ENCODE data around the gene TRHDE. TPM values are rescaled to one million over a fixed set of nuclear protein-coding genes. Genes with fewer than 3 reads are reported as not detected.
A peak's percentile ranks its signal among the peaks of the same experiment; 100 is the strongest.

Gene TRHDE
- total RNA-seq = not detected

GRCh38 chr12:72272091-72272661 lies at the start of gene TRHDE:
Gene TRHDE, plus strand, starts transcription at chr12:72272370. Its CDS starts 274 bp downstream, at chr12:72272644.
- Mint-ChIP-seq H3K9me3 (no peaks in the 10 kb centered on the region), H3K4me1 (ENCODE audit: low read depth) (peaks cover 6% of the 10 kb centered on the region), H3K27me3 (ENCODE audit: low read depth) (peaks cover 45% of the 10 kb centered on the region), H3K4me3 (no peak within 1 kb of the TSS), H3K36me3 (ENCODE audit: insufficient read depth) (no peaks in the 10 kb centered on the region)
- DNase-seq (no peak), ATAC-seq (peak in 1 of 2 donors; percentile 18)

- no peaks in the 10 kb centered on the region for H3K27me3 Mint-ChIP-seq (ENCODE audit: low read depth)
- H3K36me3 Mint-ChIP-seq (ENCODE audit: insufficient read depth) = no peaks in the 10 kb centered on the region
- ATAC-seq (no peak), DNase-seq (no peak)
- H3K4me3 Mint-ChIP-seq = no peak overlapping the region
- H3K4me1 Mint-ChIP-seq (ENCODE audit: low read depth) = no peaks in the 10 kb centered on the region
- H3K9me3 Mint-ChIP-seq = no peaks in the 10 kb centered on the region
These were observed 45.7 kb upstream of the TRHDE start for GRCh38 chr12:72226510-72226909.

GRCh38 chr12:72228424-72228823 lies 43.7 kb upstream of the TRHDE start:
- H3K4me3 Mint-ChIP-seq = no peak overlapping the region
- no peaks in the 10 kb centered on the region for H3K27me3 Mint-ChIP-seq (ENCODE audit: low read depth)
- DNase-seq = no peak
- no peaks in the 10 kb centered on the region for H3K9me3 Mint-ChIP-seq
- no peak for ATAC-seq
- H3K4me1 Mint-ChIP-seq (ENCODE audit: low read depth) = no peaks in the 10 kb centered on the region
- no peaks in the 10 kb centered on the region for H3K36me3 Mint-ChIP-seq (ENCODE audit: insufficient read depth)

- ATAC-seq (no peak), DNase-seq (no peak)
- no peak overlapping the region for H3K4me3 Mint-ChIP-seq
- H3K27me3 Mint-ChIP-seq (ENCODE audit: low read depth) = no peaks in the 10 kb centered on the region
- no peaks in the 10 kb centered on the region for H3K4me1 Mint-ChIP-seq (ENCODE audit: low read depth)
- no peaks in the 10 kb centered on the region for H3K36me3 Mint-ChIP-seq (ENCODE audit: insufficient read depth)
- no peaks in the 10 kb centered on the region for H3K9me3 Mint-ChIP-seq
These were observed 41.6 kb upstream of the TRHDE start for GRCh38 chr12:72230589-72230988.

- Mint-ChIP-seq H3K9me3 (peaks cover 4% of the 10 kb centered on the region), H3K4me1 (ENCODE audit: low read depth) (no peaks in the 10 kb centered on the region), H3K36me3 (ENCODE audit: insufficient read depth) (no peaks in the 10 kb centered on the region), H3K4me3 (no peak overlapping the region), H3K27me3 (ENCODE audit: low read depth) (no peaks in the 10 kb centered on the region)
- DNase-seq (no peak), ATAC-seq (no peak)
These were observed 37.3 kb upstream of the TRHDE start for GRCh38 chr12:72234886-72235285.

GRCh38 chr12:72236071-72236705 lies 36.0 kb upstream of the TRHDE start:
- no peaks in the 10 kb centered on the region for H3K4me1 Mint-ChIP-seq (ENCODE audit: low read depth)
- DNase-seq (no peak), ATAC-seq (no peak)
- peaks cover 4% of the 10 kb centered on the region for H3K9me3 Mint-ChIP-seq
- no peak overlapping the region for H3K4me3 Mint-ChIP-seq
- H3K36me3 Mint-ChIP-seq (ENCODE audit: insufficient read depth) = no peaks in the 10 kb centered on the region
- H3K27me3 Mint-ChIP-seq (ENCODE audit: low read depth) = no peaks in the 10 kb centered on the region

GRCh38 chr12:72241552-72241951 lies 30.6 kb upstream of the TRHDE start:
- H3K4me1 Mint-ChIP-seq (ENCODE audit: low read depth) = no peaks in the 10 kb centered on the region
- no peaks in the 10 kb centered on the region for H3K27me3 Mint-ChIP-seq (ENCODE audit: low read depth)
- DNase-seq (no peak), ATAC-seq (no peak)
- no peaks in the 10 kb centered on the region for H3K36me3 Mint-ChIP-seq (ENCODE audit: insufficient read depth)
- H3K9me3 Mint-ChIP-seq = peaks cover 4% of the 10 kb centered on the region
- no peak overlapping the region for H3K4me3 Mint-ChIP-seq

GRCh38 chr12:72242946-72243345 lies 29.2 kb upstream of the TRHDE start:
- DNase-seq (no peak), ATAC-seq (no peak)
- no peak overlapping the region for H3K4me3 Mint-ChIP-seq
- no peaks in the 10 kb centered on the region for H3K36me3 Mint-ChIP-seq (ENCODE audit: insufficient read depth)
- H3K4me1 Mint-ChIP-seq (ENCODE audit: low read depth) = no peaks in the 10 kb centered on the region
- H3K27me3 Mint-ChIP-seq (ENCODE audit: low read depth) = no peaks in the 10 kb centered on the region
- H3K9me3 Mint-ChIP-seq = peaks cover 1% of the 10 kb centered on the region

- Mint-ChIP-seq H3K36me3 (ENCODE audit: insufficient read depth) (no peaks in the 10 kb centered on the region), H3K4me3 (no peak overlapping the region), H3K4me1 (ENCODE audit: low read depth) (no peaks in the 10 kb centered on the region), H3K27me3 (ENCODE audit: low read depth) (no peaks in the 10 kb centered on the region), H3K9me3 (peaks cover 9% of the 10 kb centered on the region)
- DNase-seq = no peak
- no peak for ATAC-seq
These were observed 25.8 kb upstream of the TRHDE start for GRCh38 chr12:72246370-72246769.

- Mint-ChIP-seq H3K4me3 (no peak overlapping the region), H3K27me3 (ENCODE audit: low read depth) (no peaks in the 10 kb centered on the region), H3K36me3 (ENCODE audit: insufficient read depth) (no peaks in the 10 kb centered on the region), H3K4me1 (ENCODE audit: low read depth) (no peaks in the 10 kb centered on the region), H3K9me3 (peaks cover 17% of the 10 kb centered on the region)
- ATAC-seq (no peak), DNase-seq (no peak)
These were observed 21.8 kb upstream of the TRHDE start for GRCh38 chr12:72250346-72250745.

- DNase-seq (no peak), ATAC-seq (no peak)
- peaks cover 8% of the 10 kb centered on the region for H3K9me3 Mint-ChIP-seq
- no peaks in the 10 kb centered on the region for H3K27me3 Mint-ChIP-seq (ENCODE audit: low read depth)
- H3K36me3 Mint-ChIP-seq (ENCODE audit: insufficient read depth) = no peaks in the 10 kb centered on the region
- no peak overlapping the region for H3K4me3 Mint-ChIP-seq
- no peaks in the 10 kb centered on the region for H3K4me1 Mint-ChIP-seq (ENCODE audit: low read depth)
These were observed 15.4 kb upstream of the TRHDE start for GRCh38 chr12:72256725-72257124.

- no peaks in the 10 kb centered on the region for H3K9me3 Mint-ChIP-seq
- no peaks in the 10 kb centered on the region for H3K4me1 Mint-ChIP-seq (ENCODE audit: low read depth)
- DNase-seq (no peak), ATAC-seq (no peak)
- H3K27me3 Mint-ChIP-seq (ENCODE audit: low read depth) = no peaks in the 10 kb centered on the region
- H3K4me3 Mint-ChIP-seq = no peak overlapping the region
- H3K36me3 Mint-ChIP-seq (ENCODE audit: insufficient read depth) = no peaks in the 10 kb centered on the region
These were observed 10.3 kb upstream of the TRHDE start for GRCh38 chr12:72261885-72262284.

GRCh38 chr12:72264548-72265175 lies 7.5 kb upstream of the TRHDE start:
- Mint-ChIP-seq H3K36me3 (ENCODE audit: insufficient read depth) (no peaks in the 10 kb centered on the region), H3K27me3 (ENCODE audit: low read depth) (peaks cover 6% of the 10 kb centered on the region), H3K4me1 (ENCODE audit: low read depth) (no peaks in the 10 kb centered on the region), H3K4me3 (no peak overlapping the region), H3K9me3 (no peaks in the 10 kb centered on the region)
- DNase-seq (no peak), ATAC-seq (no peak)

GRCh38 chr12:72267974-72268373 lies 4.2 kb upstream of the TRHDE start:
- no peak overlapping the region for H3K4me3 Mint-ChIP-seq
- DNase-seq = no peak
- no peaks in the 10 kb centered on the region for H3K36me3 Mint-ChIP-seq (ENCODE audit: insufficient read depth)
- no peaks in the 10 kb centered on the region for H3K9me3 Mint-ChIP-seq
- H3K27me3 Mint-ChIP-seq (ENCODE audit: low read depth) = peaks cover 25% of the 10 kb centered on the region
- no peak for ATAC-seq
- peaks cover 6% of the 10 kb centered on the region for H3K4me1 Mint-ChIP-seq (ENCODE audit: low read depth)

- H3K9me3 Mint-ChIP-seq = no peaks in the 10 kb centered on the region
These were observed 3.8 kb upstream of the TRHDE start for GRCh38 chr12:72268386-72268785.

More at GRCh38 chr12:72268386-72268785, 3.8 kb upstream of the TRHDE start:
- DNase-seq (no peak), ATAC-seq (no peak)
- Mint-ChIP-seq H3K4me3 (no peak overlapping the region), H3K4me1 (ENCODE audit: low read depth) (peaks cover 6% of the 10 kb centered on the region), H3K27me3 (ENCODE audit: low read depth) (peaks cover 28% of the 10 kb centered on the region), H3K36me3 (ENCODE audit: insufficient read depth) (no peaks in the 10 kb centered on the region)
